Effector CD4-positive, alpha-beta T cell (primary cell): ENCODE measurements around the gene NSUN6.
A peak's percentile ranks its signal among the peaks of the same experiment; 100 is the strongest.

Experiments used
- DNase-seq: peaks from one replicate; pipeline ENCODE4 v3.0.0-alpha.2; 2020
- total RNA-seq: gene quantifications from one replicate; lab custom pipeline; 2026; lab: John Stamatoyannopoulos, UW

Gene NSUN6
- 44.3 reads per million, percentile 65 among the genes with 10 or more reads in this experiment for total RNA-seq

- DNase-seq, result peak; percentile 94
Measured at GRCh38 chr10:18651324-18652007, at the start of gene NSUN6. Gene NSUN6, minus strand, starts transcription at chr10:18651587. Its CDS starts 384 bp downstream, at chr10:18651203.

- DNase-seq, result no peak
Measured at GRCh38 chr10:18699849-18700840, 48.8 kb upstream of the NSUN6 start.

- no peak for DNase-seq
Measured at GRCh38 chr10:18690541-18690940, 39.2 kb upstream of the NSUN6 start.

GRCh38 chr10:18689498-18689897 is 38.1 kb upstream of the NSUN6 start:
- no peak for DNase-seq

GRCh38 chr10:18687706-18688105 is 36.3 kb upstream of the NSUN6 start:
- DNase-seq, result no peak

- no peak for DNase-seq
Measured at GRCh38 chr10:18687195-18687594, 35.8 kb upstream of the NSUN6 start.

GRCh38 chr10:18685555-18685954 is 34.2 kb upstream of the NSUN6 start:
- no peak for DNase-seq

- DNase-seq, result no peak
Measured at GRCh38 chr10:18684953-18685352, 33.6 kb upstream of the NSUN6 start.

- DNase-seq, result no peak
Measured at GRCh38 chr10:18684416-18684815, 33.0 kb upstream of the NSUN6 start.

- no peak for DNase-seq
Measured at GRCh38 chr10:18683427-18683826, 32.0 kb upstream of the NSUN6 start.

GRCh38 chr10:18681971-18682411 is 30.6 kb upstream of the NSUN6 start:
- no peak for DNase-seq

GRCh38 chr10:18681366-18681765 is 30.0 kb upstream of the NSUN6 start:
- DNase-seq, result no peak

GRCh38 chr10:18680754-18681153 is 29.4 kb upstream of the NSUN6 start:
- no peak for DNase-seq

- no peak for DNase-seq
Measured at GRCh38 chr10:18675086-18675801, 23.9 kb upstream of the NSUN6 start.

- no peak for DNase-seq
Measured at GRCh38 chr10:18668026-18668425, 16.6 kb upstream of the NSUN6 start.

GRCh38 chr10:18666810-18667209 is 15.4 kb upstream of the NSUN6 start:
- no peak for DNase-seq

- no peak for DNase-seq
Measured at GRCh38 chr10:18665815-18666558, 14.6 kb upstream of the NSUN6 start.

GRCh38 chr10:18664841-18665478 is 13.6 kb upstream of the NSUN6 start:
- no peak for DNase-seq

GRCh38 chr10:18660816-18661431 is 9.5 kb upstream of the NSUN6 start:
- DNase-seq, result no peak

GRCh38 chr10:18659819-18660535 is 8.6 kb upstream of the NSUN6 start:
- no peak for DNase-seq
